HG02642 (cell line): Measurements from ENCODE around the gene ATXN7L1.
A peak's percentile ranks its signal among the peaks of the same experiment; 100 is the strongest.
"Not testable (repeated sequence)": the region's sequence is repeated elsewhere in the genome, so short reads cannot be mapped to it uniquely, and the experiment has no call there.

ENCODE experiments used
- ATAC-seq: cut with Tn5 transposase; IDR thresholded peaks from one replicate; pipeline ENCODE4 v1.9.1; 2021; ENCODE audit warnings: mild to moderate bottlenecking; ENCODE audit not compliant: unreplicated experiment, poor library complexity

Gene ATXN7L1

GRCh38 chr7:105894131-105894530 is 17.7 kb upstream of the ATXN7L1 start:
- no peak for ATAC-seq

DNA sequence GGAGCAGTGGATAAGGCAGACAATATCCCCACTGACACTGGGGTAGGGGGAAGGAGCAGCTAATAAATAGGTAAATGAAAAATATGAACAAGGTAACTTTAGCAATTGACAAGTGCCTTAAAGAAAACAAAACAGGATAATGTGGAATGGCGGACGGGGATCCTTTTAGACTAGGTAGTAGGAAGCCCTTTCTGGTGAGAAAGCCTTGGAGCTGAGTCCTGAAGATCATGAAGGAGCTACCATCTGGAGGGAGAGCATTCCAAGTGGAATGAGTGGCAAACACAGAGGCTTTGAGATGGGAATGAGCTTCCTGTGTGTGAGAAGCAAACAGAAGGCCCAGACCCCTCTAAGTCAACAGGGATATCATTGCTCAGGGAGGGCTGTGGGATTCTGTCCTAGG is 16.0 kb upstream of the ATXN7L1 start:
- ATAC-seq: no peak

GRCh38 chr7:105890290-105890997 is 14.0 kb upstream of the ATXN7L1 start:
- ATAC-seq: no peak

DNA sequence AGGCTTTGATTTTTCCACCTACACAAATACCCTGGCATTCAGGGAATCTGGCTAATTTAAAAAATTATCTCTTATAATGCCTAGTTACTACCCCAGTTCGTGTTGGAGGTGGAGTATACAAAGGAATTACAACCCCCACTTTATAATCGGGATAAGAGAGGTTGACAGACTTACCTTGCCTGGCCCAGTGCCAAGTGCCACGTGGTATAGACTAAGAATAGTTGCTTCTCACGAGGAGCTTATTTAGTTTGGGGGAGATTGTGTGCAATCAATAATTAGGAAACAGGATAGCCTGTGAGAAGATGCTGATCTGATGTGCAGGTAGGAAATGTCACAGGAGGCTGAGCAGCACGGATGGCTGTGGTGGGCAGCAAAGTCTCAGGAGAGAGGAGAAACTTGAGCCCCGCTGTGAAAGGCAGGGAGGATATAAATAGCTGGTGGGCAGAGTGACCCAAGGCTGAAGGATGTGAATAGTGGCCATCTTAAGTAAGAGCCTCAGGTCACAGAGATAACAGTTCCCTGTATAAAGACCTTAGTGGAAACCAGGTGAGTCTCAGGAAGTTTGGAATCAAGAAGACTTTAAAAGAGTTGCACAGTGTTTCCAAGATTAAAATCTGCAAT is 11.3 kb upstream of the ATXN7L1 start:
- ATAC-seq: no peak

DNA sequence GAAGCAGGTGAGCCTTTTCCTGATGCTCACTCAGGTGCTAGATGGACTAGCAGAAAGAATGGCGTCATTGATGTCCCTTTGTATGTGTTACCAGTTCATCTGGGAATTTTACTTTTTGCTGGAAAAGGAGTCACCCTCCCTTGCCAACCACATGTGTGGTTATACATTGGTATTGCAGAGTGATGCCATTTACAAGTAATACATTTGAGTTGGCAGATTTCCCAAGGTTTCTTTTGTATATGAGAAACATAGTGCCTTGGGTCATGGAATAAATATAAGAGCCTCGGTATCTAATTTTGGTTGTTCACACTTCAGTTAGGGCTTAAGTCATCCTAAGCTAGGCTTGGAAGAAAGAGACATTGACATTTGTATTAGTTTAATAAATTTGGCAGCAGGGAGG is 10.4 kb upstream of the ATXN7L1 start:
- ATAC-seq: no peak

- ATAC-seq: no peak
These were observed 9.2 kb upstream of the ATXN7L1 start for GRCh38 chr7:105885387-105886111.

DNA sequence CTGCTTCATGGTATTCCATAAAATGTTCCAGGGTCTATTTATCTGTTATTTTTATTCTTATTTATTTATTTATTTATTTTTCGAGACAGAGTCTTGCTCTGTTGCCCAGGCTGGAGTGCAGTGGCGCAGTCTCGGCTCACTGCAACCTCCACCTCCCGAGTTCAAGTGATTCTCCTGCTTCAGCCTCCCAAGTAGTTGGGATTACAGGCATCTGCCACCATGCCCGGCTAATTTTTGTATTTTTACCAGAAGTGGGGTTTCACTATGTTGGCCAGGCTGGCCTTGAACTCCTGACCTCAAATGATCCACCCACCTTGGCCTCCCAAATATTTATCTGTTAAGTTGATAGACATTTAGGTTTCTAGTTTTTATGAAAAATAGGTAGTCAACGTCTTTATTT is 6.8 kb upstream of the ATXN7L1 start:
- not testable (repeated sequence) for ATAC-seq

DNA sequence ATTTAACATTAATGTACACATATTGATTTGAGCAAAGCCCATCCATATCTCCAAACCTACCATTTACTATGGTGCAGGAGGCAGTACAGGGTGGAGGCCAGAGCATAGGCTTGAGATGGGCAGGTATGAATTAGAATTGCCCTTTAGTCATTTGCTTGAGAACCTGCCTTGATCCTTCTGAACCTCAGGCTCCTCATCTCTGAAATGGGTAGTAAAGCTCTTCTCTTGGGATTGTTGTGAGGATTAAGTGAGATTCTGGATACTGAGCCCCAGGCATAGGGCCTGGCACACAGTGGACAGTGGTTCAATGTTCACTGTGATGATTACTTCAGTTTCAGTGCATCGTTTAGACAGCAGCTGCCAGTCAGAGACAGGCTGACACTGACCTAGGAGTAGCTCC is 5.0 kb upstream of the ATXN7L1 start:
- ATAC-seq: no peak

DNA sequence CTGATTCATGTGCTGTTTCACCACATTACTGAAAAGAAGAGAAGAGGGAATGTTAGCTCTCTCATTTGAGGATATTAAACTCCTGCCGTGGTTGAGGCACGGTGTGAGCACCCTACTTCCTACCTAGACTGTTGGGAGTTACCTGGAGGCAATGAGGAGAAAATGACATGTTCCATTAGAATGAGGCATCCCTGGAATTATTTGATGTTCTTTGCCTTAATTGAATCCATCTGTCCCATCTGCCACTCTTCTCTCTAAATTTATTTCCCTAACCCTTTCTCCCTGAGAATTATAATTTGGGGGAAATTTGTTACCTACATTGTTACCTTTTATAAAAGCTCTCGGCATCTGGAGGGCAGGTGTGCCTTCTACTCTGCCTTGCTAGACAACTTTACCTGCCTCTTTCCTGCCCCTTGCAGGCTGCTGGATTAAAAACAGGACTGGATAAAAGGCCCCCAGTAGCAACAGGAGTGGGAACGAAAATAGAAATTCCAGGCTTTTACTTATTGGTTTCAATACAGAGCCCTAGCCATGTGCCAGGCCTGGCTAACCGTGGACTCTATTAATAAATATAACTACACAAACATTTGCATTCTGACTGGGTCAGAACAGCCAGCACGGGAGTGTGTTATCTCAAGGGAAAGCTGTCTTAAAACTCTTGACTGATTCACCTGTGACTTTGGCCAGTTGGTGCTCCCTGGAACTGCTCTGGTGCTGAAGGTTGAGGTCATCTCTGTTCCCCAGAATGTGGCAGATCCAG is 4.4 kb upstream of the ATXN7L1 start:
- ATAC-seq: no peak

DNA sequence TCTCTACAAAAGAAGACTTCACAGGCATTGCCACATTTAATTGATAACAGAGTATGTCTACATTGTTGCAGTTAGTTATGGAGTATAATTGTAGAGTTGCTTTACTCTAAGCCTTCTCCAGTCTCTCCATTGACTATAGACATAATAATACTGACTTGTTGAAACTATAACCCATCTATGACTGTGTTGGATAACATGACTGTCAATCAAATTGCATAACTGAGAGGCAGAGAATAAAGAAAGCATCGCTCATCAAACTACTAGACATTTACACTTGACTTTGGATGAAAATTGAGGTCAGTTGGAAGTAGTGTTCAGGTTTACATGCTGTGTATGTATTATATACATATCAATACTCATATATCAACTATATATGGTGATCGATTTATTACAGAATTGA is 3.4 kb upstream of the ATXN7L1 start:
- ATAC-seq: no peak

- no peak for ATAC-seq
These were observed 2.6 kb upstream of the ATXN7L1 start for GRCh38 chr7:105878746-105879605.

DNA sequence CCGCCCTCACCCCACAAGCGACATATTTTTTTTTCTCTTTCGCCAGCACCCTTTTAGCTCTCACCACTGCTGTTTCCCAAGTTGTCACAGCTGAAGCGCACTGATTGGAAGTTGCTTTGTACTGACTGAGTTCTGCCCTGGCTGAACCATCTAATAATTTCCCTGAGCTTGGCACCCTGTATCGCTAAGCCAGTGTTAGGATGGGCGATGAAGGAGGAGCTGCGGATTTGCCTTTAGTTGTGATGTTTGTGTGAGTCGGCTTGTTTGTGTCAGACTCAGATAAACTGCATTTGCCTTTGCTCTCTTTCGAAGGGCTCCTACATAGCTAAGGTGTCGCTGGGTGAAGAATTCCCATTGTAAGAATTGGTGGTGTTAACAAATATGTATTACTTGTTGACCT is 1.3 kb upstream of the ATXN7L1 start:
- no peak for ATAC-seq

DNA sequence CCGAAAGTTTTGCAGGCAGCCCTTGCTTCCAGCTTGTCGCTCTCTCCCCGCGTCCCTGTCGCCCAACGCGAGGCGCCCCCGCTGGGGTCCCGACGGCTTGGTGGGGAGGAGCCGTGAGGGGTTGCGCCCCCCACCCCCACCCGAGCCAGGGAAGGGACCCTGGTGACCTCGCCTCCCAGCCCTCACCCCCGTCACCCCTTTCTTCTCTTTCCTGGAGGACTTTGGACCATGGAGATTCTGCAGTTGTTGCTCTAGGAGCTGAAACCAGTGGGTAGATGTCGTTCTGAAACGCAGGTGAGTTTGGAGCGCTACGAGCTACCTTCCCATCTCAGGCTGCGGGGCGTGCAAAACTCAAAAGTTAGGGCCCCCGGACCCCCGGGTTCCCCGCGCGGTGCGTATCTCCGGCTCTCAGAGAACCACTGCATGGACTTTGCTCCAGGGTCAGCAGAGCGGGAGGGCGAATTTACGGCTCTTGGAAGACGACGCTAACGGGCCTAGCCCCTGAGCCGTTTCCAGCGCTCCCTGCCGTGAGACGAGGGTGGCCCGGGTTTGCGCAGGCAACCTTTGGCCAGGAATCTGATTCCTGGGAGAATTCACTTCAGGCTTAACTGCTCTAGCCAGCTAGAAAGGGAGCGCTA is 684 bp upstream of the ATXN7L1 start:
- peak; percentile 31 for ATAC-seq

DNA sequence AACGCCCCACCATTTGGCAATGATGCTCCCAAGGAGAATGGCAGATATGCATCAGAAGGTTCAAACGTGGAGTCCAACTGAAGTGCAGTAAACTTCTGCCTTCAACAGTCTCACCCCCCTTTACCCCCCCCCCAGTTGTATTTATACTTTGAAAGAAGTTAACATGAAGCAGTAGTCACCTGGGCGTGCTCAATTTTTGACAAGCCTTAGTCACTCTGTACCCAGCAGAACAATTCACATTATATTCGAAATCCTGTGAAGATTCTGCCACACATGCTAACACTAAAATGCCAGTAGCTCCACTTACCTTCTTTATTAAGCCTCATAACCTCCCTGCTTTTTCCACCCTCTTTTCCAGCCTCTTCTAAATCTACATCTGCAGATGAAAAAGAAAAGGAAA is 894 bp downstream of the ATXN7L1 start:
- ATAC-seq: no peak

GRCh38 chr7:105874055-105874454 is 2.3 kb downstream of the ATXN7L1 start:
- no peak for ATAC-seq

DNA sequence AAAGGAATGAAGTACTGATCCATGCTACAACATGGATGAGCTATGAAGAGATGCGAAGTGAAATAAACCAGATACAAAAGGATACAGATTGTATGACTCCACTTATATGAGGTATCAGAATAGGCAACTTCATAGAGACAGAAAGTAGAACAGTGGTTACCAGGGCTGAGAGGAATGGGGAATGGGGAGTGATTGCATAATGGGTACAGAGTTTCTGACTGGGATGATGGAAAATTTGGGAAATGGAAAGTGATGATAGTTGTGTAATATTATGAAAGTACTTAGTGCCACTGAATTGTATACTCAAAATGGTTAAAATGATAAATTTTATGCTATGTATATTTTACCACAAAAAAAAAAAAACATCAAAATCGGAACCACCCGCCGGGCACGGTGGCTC is 3.9 kb downstream of the ATXN7L1 start:
- no peak for ATAC-seq

- ATAC-seq: no peak
These were observed 5.3 kb downstream of the ATXN7L1 start for GRCh38 chr7:105871142-105871541.

DNA sequence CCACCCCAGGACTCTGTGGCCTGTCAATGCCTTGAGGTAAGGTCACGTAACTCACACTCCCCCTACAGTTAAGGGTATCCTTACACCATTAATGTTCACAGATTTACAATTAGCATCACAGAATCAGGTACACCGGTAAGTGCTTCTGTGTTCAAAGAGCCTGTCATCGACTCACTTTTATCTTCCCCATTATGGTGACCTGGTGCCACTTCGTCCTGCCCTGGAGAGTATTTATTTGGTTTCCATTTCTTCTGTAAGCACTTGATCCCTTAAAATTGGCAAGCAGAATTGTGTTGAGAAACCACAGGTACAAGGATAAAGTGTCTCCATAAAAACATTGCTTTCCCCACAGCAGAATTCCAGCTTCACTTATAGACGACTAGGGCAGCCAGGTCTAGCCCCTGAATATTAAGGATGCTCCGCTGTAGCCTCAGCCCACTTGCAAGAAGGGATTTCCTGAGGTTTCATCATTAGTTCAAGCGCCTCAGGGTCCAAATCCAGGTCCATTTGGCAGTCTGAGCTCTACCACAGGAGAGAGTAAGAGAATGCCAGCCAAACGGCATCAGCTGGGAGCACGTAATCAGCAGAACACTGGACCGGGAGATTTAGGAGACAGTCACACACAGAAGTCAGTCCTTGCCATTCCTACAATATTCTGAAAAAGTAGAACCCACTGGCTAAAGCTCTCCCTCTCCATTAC is 10.1 kb downstream of the ATXN7L1 start:
- no peak for ATAC-seq

DNA sequence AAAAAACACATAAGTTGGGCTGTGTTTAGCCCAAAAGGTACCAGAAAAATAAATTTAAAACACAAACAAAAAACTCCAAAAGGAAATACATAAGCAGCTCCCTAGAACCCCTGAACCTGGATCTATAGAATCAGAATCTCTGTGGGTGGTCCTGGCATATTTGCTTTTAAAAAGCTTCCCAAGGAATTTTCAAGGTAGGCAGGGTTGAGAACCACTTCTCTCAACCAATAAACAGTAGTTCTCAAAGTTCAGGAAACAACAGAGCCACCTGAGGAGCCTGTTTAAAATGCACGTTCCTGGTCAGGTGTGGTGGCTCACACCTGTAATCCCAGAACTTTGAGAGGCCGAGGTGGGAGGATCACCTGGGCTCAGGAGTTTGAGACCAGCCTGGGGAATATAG is 12.5 kb downstream of the ATXN7L1 start:
- ATAC-seq: no peak
